Activated CD8-positive, alpha-beta memory T cell treated with anti-CD3 and anti-CD28 coated beads, Interleukin-2, amount 50 U/mL, for 24 hours (primary cell): ENCODE data around the gene FGGY.
"Not testable (repeated sequence)": the region's sequence is repeated elsewhere in the genome, so short reads cannot be mapped to it uniquely, and the experiment has no call there.

Experiments
- DNase-seq: peaks from one replicate; pipeline ENCODE4 v3.0.0-alpha.2; 2020; ENCODE audit errors: extremely low read depth

FGGY gene

DNA sequence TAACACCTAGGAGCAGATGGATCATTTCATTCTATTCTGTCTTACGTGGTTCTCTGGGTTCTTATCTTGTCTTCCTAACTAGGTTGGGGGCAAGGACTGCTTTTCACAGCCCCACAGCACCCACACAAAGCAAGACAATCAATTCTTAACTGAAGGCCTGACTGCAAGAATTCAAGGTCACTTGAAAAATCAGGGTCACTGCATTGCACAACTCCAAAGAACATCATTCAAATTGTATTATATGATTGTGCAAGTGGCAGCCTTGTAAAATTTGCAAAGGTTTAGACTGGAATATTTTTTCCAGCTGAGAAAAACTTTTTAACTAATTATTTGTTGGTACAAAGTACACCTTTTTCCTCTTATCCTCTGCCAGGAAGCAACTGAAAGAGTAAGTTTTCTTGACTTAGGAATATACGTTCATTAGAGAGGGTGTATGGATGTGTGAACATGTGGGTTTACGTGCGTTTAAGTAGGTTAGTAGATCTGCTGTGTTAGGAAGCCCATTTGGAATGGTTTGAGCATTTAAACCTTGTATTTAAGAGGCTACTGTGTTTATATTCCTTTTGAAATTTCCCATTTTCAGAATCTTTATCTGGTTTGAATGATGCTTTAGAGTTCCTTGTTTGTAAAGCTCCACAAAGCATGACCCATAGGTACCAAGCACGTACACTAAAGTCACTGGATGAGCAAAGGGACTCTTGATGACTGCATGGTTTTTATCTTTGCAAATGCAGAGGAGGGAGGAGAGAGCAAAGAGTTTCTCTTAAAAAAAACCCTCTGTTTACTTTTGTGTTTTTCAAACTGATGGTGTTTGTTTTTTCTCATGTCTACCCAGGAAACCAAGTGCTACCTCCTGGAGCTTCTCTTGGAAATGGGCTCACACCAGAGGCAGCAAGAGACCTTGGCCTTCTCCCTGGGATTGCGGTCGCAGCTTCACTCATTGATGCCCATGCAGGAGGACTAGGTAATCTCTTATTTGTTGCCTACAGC, 214.9 kb downstream of the FGGY start:
- no peak for DNase-seq

DNA sequence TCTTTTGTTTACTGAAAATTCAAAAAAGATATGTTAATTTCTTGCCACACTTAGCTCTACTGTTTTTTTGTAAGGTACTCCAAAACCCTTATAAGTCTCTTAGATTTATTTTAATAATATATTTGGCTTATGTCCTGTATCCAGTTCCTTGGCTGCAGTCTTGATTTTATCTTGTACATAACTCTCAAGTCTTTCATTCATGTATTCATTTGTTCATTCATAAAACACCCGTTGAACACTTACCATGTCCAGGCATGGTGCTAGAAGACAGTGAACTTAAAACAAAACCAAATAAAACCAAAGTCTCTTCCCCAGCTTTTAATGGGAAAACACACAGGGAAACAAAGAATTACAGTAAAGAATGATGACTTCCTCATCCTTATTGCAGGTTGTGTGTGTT, 215.8 kb downstream of the FGGY start:
- DNase-seq = no peak

DNA sequence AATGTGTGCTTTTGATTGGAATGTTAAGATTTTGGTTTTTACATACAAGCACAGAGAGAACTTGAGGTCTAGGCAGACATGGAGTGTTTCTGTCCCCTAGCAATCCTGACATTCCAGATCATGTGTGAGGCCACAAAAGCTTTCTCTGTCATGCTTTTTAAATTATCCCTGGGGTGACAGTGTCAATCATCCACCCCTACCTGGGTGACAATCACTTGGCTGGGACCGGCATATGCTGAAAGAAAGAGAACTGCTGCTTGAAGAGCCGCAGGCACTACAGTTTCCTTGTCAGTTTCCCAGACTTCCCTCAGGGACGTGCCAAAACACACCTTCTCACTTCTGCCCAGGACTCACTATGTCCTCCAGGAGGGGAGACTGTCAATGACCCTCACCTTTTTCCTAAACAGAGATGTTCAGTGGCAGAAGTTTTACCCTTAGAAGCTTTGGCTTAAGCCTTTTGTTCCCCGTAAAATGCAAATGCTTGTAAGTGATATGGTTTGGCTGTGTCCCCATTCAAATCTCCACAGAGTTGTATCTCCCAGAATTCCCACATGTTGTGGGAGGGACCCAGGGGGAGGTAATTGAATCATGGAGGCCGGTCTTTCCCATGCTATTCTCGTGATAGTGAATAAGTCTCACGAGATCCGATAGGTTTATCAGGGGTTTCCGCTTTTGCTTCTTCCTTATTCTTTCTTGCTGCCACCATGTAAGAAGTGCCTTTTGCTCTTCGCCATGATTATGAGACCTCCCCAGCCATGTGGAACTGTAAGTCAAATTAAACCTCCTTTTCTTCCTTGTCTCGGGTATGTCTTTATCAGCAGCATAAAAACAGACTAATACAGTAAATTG, 217.4 kb downstream of the FGGY start:
- no peak for DNase-seq

DNA sequence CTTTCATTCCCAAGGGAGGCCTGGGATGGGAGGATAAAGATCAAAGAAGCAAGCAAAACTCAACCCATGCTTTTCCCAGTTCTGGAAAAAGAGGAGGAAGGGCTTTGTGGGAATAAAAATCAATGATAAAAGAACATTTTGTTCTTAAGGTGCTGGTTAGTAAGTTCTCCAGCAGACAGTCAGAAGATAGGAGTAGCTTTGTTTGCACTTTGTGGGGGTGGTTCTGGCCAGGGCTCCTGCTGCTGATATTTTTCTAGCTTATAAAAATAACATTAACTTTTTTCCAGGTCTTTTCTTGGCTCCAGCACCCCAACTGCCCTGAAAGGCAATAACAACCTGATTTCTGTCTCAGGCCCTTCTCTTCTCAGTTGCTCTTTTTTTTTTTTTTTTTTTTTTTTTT, 220.0 kb downstream of the FGGY start:
- no peak for DNase-seq

DNA sequence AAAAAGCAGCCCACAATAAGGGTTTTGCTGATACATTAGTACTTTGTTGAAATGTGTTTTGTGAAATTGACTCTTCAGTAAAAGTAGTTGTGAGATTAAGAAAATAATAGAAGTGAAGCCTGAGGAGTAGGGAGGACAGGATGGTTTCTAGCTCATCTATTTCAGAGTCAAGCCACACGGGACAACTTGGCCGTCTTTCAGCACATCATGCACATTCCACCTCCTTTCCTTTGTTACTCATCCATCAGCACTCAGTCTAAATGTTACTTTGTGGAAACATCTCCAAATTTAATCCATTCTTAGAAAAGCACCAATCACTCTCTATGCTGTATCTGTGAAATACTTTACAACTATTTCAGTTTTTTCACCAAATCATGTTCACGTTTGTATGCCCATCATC, 223.3 kb downstream of the FGGY start:
- DNase-seq = no peak

DNA sequence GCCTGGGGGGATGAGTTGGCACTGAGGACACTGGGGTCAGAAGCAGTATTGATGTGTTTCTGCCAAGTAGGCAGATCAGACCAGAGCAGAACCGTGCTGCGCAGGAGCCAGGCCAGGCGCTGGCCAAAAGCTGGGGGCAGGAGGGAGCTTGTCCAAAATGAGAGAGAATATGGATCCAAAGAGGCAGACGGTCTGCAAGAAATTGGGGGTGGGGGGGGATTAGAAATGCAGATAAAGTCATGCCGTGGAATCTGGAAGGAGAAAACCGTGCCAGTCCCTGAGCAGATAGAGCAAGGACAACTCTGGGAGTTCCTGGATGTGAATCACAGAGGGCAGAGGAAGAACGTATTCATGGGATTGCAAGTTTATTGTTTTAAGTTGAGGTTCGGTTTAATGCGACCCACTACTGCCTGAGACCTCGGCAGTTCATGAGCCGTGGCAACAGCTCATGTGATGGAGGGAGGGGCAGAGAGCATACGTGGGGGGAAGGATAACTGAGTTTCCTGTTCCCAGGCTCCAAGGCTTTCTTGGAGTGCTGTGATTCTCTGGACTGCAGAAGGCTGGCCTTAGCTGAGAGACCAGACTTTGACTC, 224.0 kb downstream of the FGGY start:
- DNase-seq = no peak

DNA sequence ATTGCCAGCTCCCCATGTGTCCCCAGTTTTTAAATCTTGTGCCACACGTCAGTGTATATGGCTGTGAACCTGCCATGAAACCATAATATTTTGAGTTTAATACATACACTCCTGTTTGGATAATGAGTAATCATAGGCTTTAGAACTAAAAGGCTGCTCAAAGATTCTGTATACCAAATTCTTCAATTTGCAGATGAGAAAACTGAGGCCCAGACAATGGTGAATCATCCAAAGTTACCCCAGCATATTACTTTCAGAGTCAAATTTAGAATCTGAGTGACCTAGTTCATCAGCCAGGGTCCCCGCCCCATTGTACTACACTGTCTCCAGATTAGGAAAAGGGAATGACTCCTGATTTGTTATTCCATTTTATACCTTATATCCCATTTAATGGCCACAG, 224.6 kb downstream of the FGGY start:
- DNase-seq = no peak

DNA sequence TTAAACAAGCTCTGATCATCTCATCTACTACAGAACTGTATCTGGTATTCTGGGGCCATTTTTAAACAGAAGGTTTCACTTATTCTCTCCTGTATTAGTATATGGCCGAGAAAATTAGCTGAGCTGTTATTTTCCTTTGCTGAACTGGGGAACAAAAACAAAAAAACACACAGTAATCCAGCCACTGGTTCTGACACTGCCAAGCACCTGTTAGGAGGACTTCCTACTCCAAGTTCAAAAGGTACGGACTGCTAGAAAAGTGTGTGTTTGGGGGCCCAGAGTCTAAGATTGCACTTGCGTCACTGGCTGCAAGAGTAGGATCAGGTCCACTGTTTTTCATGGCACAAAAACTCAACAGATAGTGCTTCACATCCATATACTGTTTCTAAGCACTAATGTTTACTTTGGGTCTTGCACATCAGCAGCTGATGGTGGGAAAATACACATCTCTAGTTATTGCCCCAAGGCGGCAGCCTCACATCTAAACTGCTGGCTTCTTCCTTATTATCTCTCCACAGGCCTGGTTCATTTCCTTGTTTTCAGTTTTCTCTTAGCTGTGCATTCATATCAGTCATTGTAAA, 226.1 kb downstream of the FGGY start:
- no peak for DNase-seq

DNA sequence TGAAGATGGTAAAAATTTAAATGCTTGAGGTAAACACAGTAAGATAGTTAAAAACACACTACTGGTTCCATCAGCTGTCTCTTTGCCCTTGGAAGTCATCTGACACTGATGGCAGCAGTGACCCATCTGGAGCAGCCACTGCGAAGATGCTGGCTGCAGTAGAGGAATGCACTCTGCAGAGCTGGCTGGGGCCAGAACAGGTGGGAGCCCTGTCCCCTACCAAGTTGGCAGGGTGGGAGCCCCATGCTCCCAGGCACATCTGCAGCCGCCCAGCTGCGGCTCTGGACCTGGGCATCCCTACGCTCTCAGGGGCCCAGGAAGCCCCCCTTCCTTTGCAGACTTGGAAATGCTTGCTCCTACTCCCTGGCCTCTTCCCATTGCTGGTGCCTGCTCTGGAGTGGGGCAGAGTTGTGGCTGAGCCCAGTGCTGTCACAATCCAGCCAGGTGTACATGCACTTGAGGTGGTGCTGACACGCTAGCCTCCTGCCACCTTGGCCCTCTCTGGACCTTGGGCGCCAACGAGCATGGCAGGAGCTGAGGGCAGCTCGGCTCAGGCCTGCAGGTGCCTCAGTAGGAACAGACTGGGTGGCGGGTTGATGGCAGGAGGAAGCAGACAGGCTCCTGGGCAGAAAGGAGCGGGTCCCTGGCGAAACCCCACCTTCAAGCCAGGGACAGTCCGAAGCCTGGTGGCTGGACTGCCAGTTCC, 227.0 kb downstream of the FGGY start:
- DNase-seq = no peak

DNA sequence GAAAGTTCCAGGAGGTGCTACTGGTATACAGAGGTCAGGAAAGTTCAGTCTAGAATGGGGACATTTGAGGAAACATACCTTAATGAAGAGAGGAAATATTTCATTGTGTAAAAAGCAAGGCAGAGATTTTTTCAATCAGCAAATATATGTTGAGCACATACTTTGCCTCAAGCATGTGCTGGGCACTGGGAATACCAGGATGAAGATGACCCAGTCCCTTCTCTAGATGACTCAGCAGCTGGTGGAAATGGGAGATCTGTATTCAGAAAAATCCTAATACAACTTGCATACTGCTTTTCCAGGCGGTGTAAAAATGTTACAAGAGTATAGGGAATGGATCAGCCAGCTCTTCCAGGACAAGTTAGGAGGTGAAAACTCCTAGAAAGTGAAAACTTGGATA, 229.3 kb downstream of the FGGY start:
- DNase-seq = no peak

DNA sequence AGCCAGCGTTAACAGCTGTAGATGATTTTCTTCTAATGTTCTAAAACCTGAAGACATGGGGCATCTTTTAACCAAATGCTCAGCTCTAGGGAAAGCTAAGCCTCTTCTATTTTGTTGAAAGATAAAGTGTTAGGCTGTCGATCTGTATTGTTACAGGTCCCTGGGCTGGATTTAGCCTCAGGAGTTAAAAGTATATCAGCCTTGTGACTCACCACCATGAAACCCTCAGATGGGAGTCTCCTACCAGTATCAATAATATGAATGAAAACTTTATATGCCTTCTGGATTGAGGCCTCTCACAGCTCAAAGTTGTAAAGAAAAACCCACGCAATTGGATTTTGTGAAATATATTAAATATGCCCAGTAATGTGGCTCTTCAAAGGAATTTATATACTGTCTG, 231.6 kb downstream of the FGGY start:
- no peak for DNase-seq

DNA sequence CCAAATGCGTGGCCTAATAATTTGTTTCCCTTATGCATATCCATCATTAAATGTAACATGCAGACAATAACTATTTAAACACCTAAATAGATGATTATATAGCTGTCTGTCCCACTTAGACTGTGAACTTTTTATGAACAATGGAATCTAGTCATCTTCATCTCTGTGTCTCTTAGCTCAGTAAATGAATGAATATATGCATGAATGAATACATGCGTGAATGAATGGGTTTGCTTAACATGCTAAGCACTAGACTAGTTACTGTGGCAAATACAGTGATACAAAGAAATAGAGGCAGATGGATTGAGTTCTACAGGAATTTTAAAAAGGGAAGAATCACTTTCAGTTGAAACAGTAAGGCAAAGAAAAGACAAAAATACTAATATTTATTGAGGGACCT, 232.0 kb downstream of the FGGY start:
- no peak for DNase-seq

DNA sequence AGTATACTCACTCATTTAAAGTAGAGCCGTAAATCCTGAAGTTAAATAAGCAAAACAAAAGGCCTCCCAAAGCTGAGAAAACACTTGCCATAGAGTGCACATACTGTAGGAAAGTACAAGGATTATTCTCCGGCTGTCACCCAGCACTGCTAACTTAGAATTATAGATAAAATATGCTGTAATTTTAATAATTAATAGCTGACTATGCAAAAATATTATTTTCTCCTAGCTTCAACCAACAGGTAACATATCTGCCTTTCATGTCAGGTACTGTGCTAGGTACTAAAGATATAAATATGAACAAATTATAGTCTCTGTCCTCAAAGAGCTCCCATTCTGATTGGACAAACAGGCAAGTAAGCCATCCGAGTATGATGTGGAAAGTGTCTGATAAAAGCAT, 233.2 kb downstream of the FGGY start:
- no peak for DNase-seq

DNA sequence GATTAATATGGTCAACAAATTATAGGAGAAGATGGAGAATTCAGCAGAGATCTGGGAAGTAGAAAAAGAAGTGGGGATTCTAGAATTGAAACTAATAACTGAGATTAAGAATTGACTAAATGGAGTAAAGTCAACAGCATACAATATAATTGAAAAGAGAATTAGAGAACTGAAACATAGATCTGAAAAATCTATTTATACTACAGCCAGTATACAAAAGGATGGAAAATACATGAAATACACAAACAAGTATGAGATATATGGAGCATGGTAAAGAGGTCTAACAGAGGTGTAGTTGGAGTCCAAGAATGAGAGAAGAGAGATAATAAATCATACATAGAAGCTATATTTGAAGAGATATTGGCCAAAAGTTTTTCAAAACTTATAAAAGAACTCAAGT, 235.2 kb downstream of the FGGY start:
- DNase-seq = no peak

DNA sequence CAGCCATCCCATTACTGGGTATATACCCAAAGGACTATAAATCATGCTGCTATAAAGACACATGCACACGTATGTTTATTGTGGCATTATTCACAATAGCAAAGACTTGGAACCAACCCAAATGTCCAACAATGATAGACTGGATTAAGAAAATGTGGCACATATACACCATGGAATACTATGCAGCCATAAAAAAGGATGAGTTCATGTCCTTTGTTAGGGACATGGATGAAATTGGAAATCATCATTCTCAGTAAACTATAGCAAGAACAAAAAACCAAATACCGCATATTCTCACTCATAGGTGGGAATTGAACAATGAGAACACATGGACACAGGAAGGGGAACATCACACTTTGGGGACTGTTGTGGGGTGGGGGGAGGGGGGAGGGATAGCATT, 241.6 kb downstream of the FGGY start:
- not testable (repeated sequence) for DNase-seq

DNA sequence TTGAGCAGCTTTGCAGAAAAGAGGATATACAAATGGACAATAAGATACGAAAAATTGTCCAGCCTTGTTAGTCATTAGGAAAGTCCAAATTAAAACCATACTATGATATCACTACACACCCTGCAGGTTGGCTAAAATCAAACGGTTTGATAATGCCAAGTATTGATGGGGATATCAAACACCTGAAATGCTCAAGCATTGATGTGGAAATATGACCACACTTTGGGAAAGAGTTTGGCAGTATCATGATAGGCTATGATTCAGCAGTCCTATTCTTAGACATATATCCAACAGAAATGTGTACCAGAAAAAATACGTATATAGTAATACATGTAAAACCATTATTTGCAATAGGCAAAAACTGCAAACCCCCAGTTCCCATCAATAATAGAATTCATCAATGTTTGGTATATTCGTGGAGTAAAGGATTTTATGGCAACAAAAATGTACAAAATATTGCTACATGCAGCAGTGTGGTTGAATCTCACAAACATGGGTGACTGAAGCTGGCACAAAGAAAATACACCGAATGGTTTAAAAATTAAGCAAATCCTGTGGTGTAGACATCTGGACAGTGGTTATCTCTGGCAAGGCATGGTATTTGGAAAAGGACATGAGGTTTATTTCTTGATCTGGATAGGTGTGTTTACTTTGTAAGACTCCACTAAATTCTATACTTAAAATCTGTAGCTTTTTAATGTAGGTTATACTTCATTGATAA, 243.2 kb downstream of the FGGY start:
- DNase-seq = no peak

DNA sequence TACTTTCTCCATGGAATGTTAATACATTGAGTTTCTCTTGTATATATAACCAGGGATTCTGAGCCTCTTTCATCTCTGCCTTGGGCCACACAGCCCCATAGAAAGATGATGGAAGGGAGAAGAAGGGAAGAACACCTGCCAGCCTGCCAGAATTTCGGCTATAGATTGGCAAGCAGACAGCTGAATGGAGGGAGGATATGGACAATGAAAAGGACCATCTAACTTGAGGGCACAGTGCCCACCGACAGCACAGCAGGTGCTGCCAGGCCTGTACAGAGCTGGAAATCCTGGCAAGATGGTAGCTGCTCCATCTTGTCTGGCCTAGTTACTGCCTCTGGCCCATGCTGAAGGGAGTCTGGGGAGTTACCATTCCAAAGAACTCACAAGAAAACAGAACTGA, 244.3 kb downstream of the FGGY start:
- DNase-seq = no peak

DNA sequence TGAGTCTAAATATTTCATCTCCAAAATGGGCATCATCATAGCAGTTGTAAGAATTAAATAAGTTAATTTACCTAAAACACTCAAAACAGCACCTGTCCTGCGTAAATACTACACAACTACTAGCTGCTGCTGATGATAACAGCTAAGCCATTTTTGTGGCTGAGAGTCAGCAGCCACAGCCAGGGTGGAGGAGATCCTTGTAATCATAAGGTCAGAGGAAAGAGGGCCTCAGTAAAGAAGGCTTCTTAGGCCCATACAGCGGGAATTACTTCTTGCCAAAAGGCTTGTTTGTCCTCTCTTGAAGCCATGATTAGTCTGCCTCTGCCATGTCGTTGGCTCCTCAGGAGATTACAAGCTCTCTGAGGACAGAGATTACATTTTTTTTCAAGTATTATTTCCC, 245.0 kb downstream of the FGGY start:
- no peak for DNase-seq

DNA sequence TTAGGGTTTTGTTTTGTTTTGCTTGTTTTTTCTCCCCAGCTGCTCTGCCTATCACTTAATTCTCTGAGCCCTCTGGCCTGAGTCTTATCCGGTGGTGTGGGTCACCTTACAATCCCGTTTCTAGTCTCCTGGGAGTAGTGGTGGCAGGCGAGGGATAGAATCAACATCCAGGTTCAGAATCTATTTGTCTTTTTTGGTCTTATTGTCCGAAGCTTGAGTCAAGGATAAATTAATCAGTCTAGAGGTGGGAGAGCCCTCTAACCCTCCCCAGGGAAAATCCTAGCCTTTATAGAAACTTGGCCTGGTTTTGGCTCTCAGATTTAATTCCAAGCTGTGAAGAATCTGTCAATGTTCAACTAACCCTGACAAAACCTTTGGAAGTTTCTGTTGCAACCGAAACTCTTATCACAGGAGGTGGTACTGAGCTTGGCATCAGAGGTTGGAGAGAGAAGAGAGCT, 246.3 kb downstream of the FGGY start:
- no peak for DNase-seq

DNA sequence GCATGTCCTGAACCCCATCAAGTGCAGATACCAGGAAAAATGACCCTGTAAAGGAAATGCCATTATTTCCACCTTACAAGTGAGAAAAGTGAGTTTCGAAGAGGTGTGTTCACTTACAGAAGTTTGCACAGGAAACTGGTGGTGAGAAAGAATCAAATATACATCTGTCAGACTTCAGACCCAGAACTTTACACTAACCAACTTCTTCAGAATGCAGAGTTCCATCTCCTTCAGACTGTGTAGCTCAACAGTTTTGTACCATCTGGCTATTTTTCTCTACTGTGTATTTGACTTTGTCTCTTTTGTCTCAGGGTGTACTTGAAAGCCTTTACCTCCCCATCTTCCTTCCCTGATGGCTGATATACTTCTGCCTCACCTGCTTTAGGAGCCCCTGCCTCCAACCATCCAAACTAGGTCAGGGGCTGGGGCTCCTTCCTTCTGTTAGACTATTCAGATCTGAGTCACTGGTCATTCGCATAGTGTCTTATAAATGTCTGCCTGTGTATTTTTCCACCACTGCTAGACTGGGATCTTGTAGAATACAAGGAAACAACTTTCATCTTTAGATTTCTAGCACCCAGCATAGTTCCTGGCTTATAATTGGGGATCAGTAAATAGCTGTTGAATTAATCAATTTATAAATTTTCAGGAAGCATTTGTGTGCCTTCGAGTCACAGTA, 247.9 kb downstream of the FGGY start:
- DNase-seq = no peak
